ENCODE measurements around the gene TLR4.

The TLR4 gene

DNA sequence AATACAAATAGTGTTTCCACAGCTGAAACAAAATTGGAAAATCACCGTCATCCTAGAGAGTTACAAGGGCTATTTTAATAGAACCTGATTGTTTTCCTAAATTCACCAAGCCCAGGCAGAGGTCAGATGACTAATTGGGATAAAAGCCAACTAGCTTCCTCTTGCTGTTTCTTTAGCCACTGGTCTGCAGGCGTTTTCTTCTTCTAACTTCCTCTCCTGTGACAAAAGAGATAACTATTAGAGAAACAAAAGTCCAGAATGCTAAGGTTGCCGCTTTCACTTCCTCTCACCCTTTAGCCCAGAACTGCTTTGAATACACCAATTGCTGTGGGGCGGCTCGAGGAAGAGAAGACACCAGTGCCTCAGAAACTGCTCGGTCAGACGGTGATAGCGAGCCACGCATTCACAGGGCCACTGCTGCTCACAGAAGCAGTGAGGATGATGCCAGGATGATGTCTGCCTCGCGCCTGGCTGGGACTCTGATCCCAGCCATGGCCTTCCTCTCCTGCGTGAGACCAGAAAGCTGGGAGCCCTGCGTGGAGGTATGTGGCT is at the start of gene TLR4:
TSS of gene TLR4 (plus strand) at position 380 of the 552 bp plus-strand sequence. CDS start at position 450, 70 bp downstream.
- Histone ChIP-seq H3K27me3 (no peaks in the 10 kb centered on the region), H3K36me3 (peaks cover 23% of the 10 kb centered on the region), H3K9me3 (no peaks in the 10 kb centered on the region), H3K27ac (peak within 1 kb of the TSS; percentile 96), H3K4me3 (ENCODE audit: low read depth in 1 of 2, low read length in 1 of 2) (peak within 1 kb of the TSS; percentile 82 to 83), H3K4me1 (ENCODE audit: control insufficient read depth in 1 of 2, insufficient read depth in 1 of 2, low read depth in 1 of 2, low read length in 1 of 2) (peaks cover 49 to 62% of the 10 kb centered on the region in 2 experiments)
- TF ChIP-seq CTCF (IDR thresholded peaks at IDR 0.05): peak; percentile 30

- Histone ChIP-seq H3K36me3 (no peaks in the 10 kb centered on the region), H3K4me1 (ENCODE audit: control insufficient read depth in 1 of 2, insufficient read depth in 1 of 2, low read depth in 1 of 2, low read length in 1 of 2) (no peaks in the 10 kb centered on the region), H3K4me3 (ENCODE audit: low read depth in 1 of 2, low read length in 1 of 2) (no peak overlapping the region), H3K27ac (no peak overlapping the region), H3K27me3 (peaks cover 9% of the 10 kb centered on the region), H3K9me3 (no peaks in the 10 kb centered on the region)
- no peak for TF ChIP-seq CTCF (IDR thresholded peaks at IDR 0.05)
These were observed 48.2 kb upstream of the TLR4 start for GRCh38 chr9:117656002-117656401.

GRCh38 chr9:117662651-117663050 is 41.6 kb upstream of the TLR4 start:
- no peak overlapping the region for H3K4me3 ChIP-seq (ENCODE audit: low read depth in 1 of 2, low read length in 1 of 2)
- no peak for TF ChIP-seq CTCF (IDR thresholded peaks at IDR 0.05)
- H3K9me3 ChIP-seq: no peaks in the 10 kb centered on the region
- H3K27ac ChIP-seq: no peak overlapping the region
- H3K4me1 ChIP-seq (ENCODE audit: control insufficient read depth in 1 of 2, insufficient read depth in 1 of 2, low read depth in 1 of 2, low read length in 1 of 2): no peaks in the 10 kb centered on the region
- peaks cover 14% of the 10 kb centered on the region for H3K27me3 ChIP-seq
- H3K36me3 ChIP-seq: no peaks in the 10 kb centered on the region

- no peaks in the 10 kb centered on the region for H3K9me3 ChIP-seq
- no peak overlapping the region for H3K27ac ChIP-seq
- TF ChIP-seq CTCF (IDR thresholded peaks at IDR 0.05): no peak
- H3K27me3 ChIP-seq: peaks cover 14% of the 10 kb centered on the region
- H3K36me3 ChIP-seq: no peaks in the 10 kb centered on the region
- H3K4me3 ChIP-seq (ENCODE audit: low read depth in 1 of 2, low read length in 1 of 2): no peak overlapping the region
- no peaks in the 10 kb centered on the region for H3K4me1 ChIP-seq (ENCODE audit: control insufficient read depth in 1 of 2, insufficient read depth in 1 of 2, low read depth in 1 of 2, low read length in 1 of 2)
These were observed 39.8 kb upstream of the TLR4 start for GRCh38 chr9:117664419-117664818.

DNA sequence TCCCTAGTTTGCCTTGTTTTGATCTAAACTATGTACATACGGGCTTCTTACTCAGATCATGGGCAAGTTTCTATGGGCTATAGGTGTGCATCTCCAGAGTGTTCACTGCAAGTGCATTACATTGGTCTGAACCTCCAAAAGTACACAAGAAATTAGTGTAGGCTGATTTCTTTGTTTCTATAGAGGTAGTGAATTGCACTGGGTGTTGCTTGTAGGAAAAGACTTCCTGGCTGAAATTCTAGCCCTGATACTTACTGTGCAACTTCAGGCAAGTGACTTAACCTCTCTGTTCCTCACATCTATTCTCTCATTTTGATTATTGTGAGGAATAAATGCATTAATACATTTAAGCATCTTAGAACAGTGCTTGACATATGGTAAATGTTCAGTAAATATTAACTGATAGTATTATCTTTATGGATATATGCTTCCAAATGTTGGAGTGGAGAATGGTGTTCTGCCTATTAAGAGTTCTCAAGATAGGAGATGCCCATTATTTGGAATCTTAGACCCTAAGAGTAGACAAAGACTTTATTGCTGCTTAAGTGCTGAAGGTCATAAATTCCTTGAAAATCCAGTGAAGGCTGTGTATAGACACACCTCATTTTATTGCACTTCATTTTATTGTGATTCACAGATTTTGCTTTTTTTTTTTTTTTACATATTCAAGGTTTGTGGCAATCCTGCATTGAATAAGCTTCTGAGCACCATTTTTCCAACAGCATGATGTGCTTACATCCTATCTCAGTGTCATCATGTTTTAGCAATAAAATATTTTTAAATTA is 38.4 kb upstream of the TLR4 start:
- no peak for TF ChIP-seq CTCF (IDR thresholded peaks at IDR 0.05)
- H3K9me3 ChIP-seq: no peaks in the 10 kb centered on the region
- no peaks in the 10 kb centered on the region for H3K4me1 ChIP-seq (ENCODE audit: control insufficient read depth in 1 of 2, insufficient read depth in 1 of 2, low read depth in 1 of 2, low read length in 1 of 2)
- H3K27me3 ChIP-seq: peaks cover 14% of the 10 kb centered on the region
- H3K36me3 ChIP-seq: no peaks in the 10 kb centered on the region
- no peak overlapping the region for H3K4me3 ChIP-seq (ENCODE audit: low read depth in 1 of 2, low read length in 1 of 2)
- no peak overlapping the region for H3K27ac ChIP-seq
